Measurements from ENCODE around the gene ADAP1.

DNA sequence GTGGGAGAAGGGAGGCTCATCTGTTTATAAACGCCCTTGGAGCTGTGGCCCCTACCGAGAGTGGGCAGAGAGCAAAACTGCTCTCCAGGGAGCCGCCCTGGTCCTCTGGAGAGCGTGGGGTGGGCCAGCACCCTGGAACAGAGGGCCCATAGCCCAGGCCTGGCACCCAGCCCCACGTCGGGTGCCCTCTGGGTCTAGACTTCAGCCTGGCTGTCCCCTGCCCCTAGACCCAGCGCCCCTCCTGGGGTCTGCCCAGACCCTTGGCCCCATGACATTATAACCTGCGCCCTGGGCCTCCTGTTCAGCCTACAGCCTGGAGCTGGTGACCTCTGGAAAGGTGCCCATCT is 53.5 kb downstream of the ADAP1 start:
- no peak for TF ChIP-seq EZH2phosphoT487 (IDR thresholded peaks at IDR 0.05; ENCODE audit: insufficient read depth, low read depth)
- no peak for TF ChIP-seq EZH2 (IDR thresholded peaks at IDR 0.05; ENCODE audit: insufficient read depth, poor library complexity, severe bottlenecking)
